Stimulated activated CD8-positive, alpha-beta memory T cell treated with anti-CD3 and anti-CD28 coated beads, Interleukin-7, amount 100 ng/mL, for 24 hours (primary cell): Measurements from ENCODE around the gene TRIM47.

Source experiments
- DNase-seq: peaks from one replicate; pipeline ENCODE4 v3.0.0-alpha.2; 2020; ENCODE audit warnings: low read depth

Gene TRIM47

GRCh38 chr17:75878174-75878998, at the start of gene TRIM47:
Gene TRIM47, minus strand, starts transcription at chr17:75878581. Its CDS starts 33 bp downstream, at chr17:75878548.
- no peak for DNase-seq

GRCh38 chr17:75927286-75927922, 49.0 kb upstream of the TRIM47 start:
- no peak for DNase-seq

- no peak for DNase-seq
Measured at GRCh38 chr17:75926456-75926855, 48.1 kb upstream of the TRIM47 start.

GRCh38 chr17:75925912-75926311, 47.5 kb upstream of the TRIM47 start:
- no peak for DNase-seq

- DNase-seq: no peak
Measured at GRCh38 chr17:75925103-75925502, 46.7 kb upstream of the TRIM47 start.

- no peak for DNase-seq
Measured at GRCh38 chr17:75922963-75923874, 44.8 kb upstream of the TRIM47 start.

GRCh38 chr17:75922173-75922961, 44.0 kb upstream of the TRIM47 start:
- DNase-seq: no peak

- no peak for DNase-seq
Measured at GRCh38 chr17:75921596-75921995, 43.2 kb upstream of the TRIM47 start.

GRCh38 chr17:75920045-75920560, 41.7 kb upstream of the TRIM47 start:
- no peak for DNase-seq

- no peak for DNase-seq
Measured at GRCh38 chr17:75919611-75920010, 41.2 kb upstream of the TRIM47 start.

GRCh38 chr17:75917917-75918445, 39.6 kb upstream of the TRIM47 start:
- no peak for DNase-seq

- DNase-seq: no peak
Measured at GRCh38 chr17:75917141-75917916, 38.9 kb upstream of the TRIM47 start.

- no peak for DNase-seq
Measured at GRCh38 chr17:75915268-75915667, 36.9 kb upstream of the TRIM47 start.

GRCh38 chr17:75914643-75915267, 36.4 kb upstream of the TRIM47 start:
- no peak for DNase-seq

GRCh38 chr17:75913537-75914210, 35.3 kb upstream of the TRIM47 start:
- DNase-seq: no peak

- no peak for DNase-seq
Measured at GRCh38 chr17:75910699-75911098, 32.3 kb upstream of the TRIM47 start.

GRCh38 chr17:75909812-75910274, 31.5 kb upstream of the TRIM47 start:
- no peak for DNase-seq

GRCh38 chr17:75909051-75909811, 30.9 kb upstream of the TRIM47 start:
- no peak for DNase-seq
